Endothelial cell of umbilical vein (primary cell): ENCODE measurements around the gene TAS1R2. TPM values are rescaled to one million over a fixed set of nuclear protein-coding genes. Genes with fewer than 3 reads are reported as not detected.

Experiments used
- BruUV-seq: library from RNA; stranded (reverse); fragments of 400-500 nt; replicated peaks from 2 replicates; lab custom pipeline; 2021; lab: Mats Ljungman, UMichigan
- CTCF ChIA-PET: fragments of 300-600, 350-600 bp; sonication (Branson Sonifier 250); formaldehyde crosslinking; loops from one replicate; lab custom pipeline; 2021; ENCODE audit warnings: antibody characterized with exemption, inconsistent platforms; lab: Charles Lee
- POLR2A ChIA-PET: fragments of 300-600, 350-600 bp; sonication (Branson Sonifier 250); formaldehyde crosslinking; loops from one replicate; lab custom pipeline; 2021; ENCODE audit warnings: antibody characterized with exemption, inconsistent platforms; lab: Charles Lee
- DNase-seq: peaks from one replicate; pipeline ENCODE4 v3.0.0-alpha.2; 2011; ENCODE audit warnings: low read depth, low spot score
- FAIRE-seq: peaks from 2 replicates; lab custom pipeline; 2011; peaks lifted over from hg19 to GRCh38; lab: Jason Lieb, UNC
- H2AFZ ChIP-seq: 2 replicates; pipeline ENCODE4 v1.6.0; 2012; ENCODE audit warnings: low read depth, low read length, control low read depth, inconsistent platforms
- H3K27ac ChIP-seq: 2 replicates; pipeline ENCODE4 v1.5.1; 2011; ENCODE audit warnings: low read depth, mild to moderate bottlenecking, control low read depth, low read length, moderate library complexity; ENCODE audit not compliant: insufficient read depth
- H3K27me3 ChIP-seq, 2 experiments: 2 replicates each; pipeline versions ENCODE4 v1.6.0 to v1.6.1; 2011; ENCODE audit warnings: low read length in 2 of 2, mixed read lengths in 1 of 2; ENCODE audit not compliant: control insufficient read depth in 2 of 2, insufficient read depth in 2 of 2
- H3K36me3 ChIP-seq, 2 experiments: 2 replicates in 1 of 2; 3 replicates in 1 of 2; pipeline ENCODE4 v1.5.1; 2011; ENCODE audit warnings: low read length in 2 of 2, mild to moderate bottlenecking in 1 of 2, moderate library complexity in 1 of 2; ENCODE audit not compliant: control insufficient read depth in 2 of 2, insufficient read depth in 2 of 2; ENCODE audit errors: extremely low read depth in 1 of 2
- H3K4me1 ChIP-seq: 3 replicates; pipeline ENCODE4 v1.5.1; 2011; ENCODE audit warnings: mild to moderate bottlenecking, low read length; ENCODE audit not compliant: control insufficient read depth, insufficient read depth; ENCODE audit errors: extremely low read depth
- H3K4me2 ChIP-seq: 2 replicates; pipeline ENCODE4 v1.6.1; 2011; ENCODE audit warnings: low read length, control low read depth, mixed read lengths; ENCODE audit not compliant: insufficient read depth
- H3K4me3 ChIP-seq, 3 experiments: fragments of 200-600 bp in 1 of 3; sonication (generic), shearing (Covaris generic) in 1 of 3; replicated peaks in 1 of 3; 2 replicates each; pipeline ENCODE4 v1.5.1; 2011 to 2016; ENCODE audit warnings: control low read depth in 3 of 3, low read length in 3 of 3, mild to moderate bottlenecking in 2 of 3, inconsistent platforms in 1 of 3, low read depth in 1 of 3, moderate library complexity in 1 of 3; ENCODE audit not compliant: insufficient read depth in 1 of 3
- H3K79me2 ChIP-seq: 2 replicates; pipeline ENCODE4 v1.6.0; 2012; ENCODE audit warnings: low read length, inconsistent platforms; ENCODE audit not compliant: control insufficient read depth, insufficient read depth
- H3K9ac ChIP-seq: replicated peaks from 2 replicates; pipeline ENCODE3; 2011; ENCODE audit warnings: low read length, control low read depth; ENCODE audit not compliant: insufficient read depth; ENCODE audit errors: extremely low read depth
- H3K9me1 ChIP-seq: replicated peaks from 3 replicates; pipeline ENCODE4 v1.6.0; 2011; ENCODE audit warnings: mild to moderate bottlenecking, low read length; ENCODE audit not compliant: control insufficient read depth, insufficient read depth; ENCODE audit errors: extremely low read depth
- H3K9me3 ChIP-seq: replicated peaks from 2 replicates; pipeline ENCODE4 v1.5.1; 2012; ENCODE audit warnings: low read length, inconsistent platforms; ENCODE audit not compliant: control insufficient read depth, insufficient read depth
- H4K20me1 ChIP-seq: replicated peaks from 2 replicates; pipeline ENCODE3; 2011; ENCODE audit warnings: mild to moderate bottlenecking, low read length; ENCODE audit not compliant: control insufficient read depth, insufficient read depth; ENCODE audit errors: extremely low read depth
- CTCF ChIP-seq, 2 donors: IDR thresholded peaks; 1 replicate in 1 of 2; 2 replicates in 1 of 2; pipeline ENCODE4 v1.5.1; 2011; ENCODE audit warnings: low read length in 2 of 2, mild to moderate bottlenecking in 2 of 2, moderate library complexity in 2 of 2, control low read depth in 1 of 2, inconsistent platforms in 1 of 2, low read depth in 1 of 2; ENCODE audit not compliant: insufficient read depth in 1 of 2; ENCODE audit errors: extremely low read depth in 1 of 2
- EZH2 ChIP-seq: IDR thresholded peaks from 2 replicates; pipeline ENCODE4 v1.6.1; 2012; ENCODE audit warnings: borderline replicate concordance, low read depth, mild to moderate bottlenecking, moderate library complexity, low read length, inconsistent platforms; ENCODE audit not compliant: severe bottlenecking
- FOS ChIP-seq: IDR thresholded peaks from 2 replicates; pipeline ENCODE4 v1.6.1; 2011; ENCODE audit warnings: mild to moderate bottlenecking, low read length, moderate library complexity, borderline replicate concordance; ENCODE audit not compliant: insufficient read depth
- GATA2 ChIP-seq: IDR thresholded peaks from 2 replicates; pipeline ENCODE4 v1.7.0; 2011; ENCODE audit warnings: low read depth, mild to moderate bottlenecking, moderate library complexity, mixed read lengths, low read length; ENCODE audit not compliant: insufficient read length, insufficient read depth
- JUN ChIP-seq: IDR thresholded peaks from 2 replicates; pipeline ENCODE4 v1.6.1; 2011; ENCODE audit warnings: borderline replicate concordance, low read depth; ENCODE audit not compliant: insufficient read length, insufficient read depth
- MYC ChIP-seq: IDR thresholded peaks from one replicate; pipeline ENCODE4 v1.6.1; 2011; ENCODE audit warnings: mild to moderate bottlenecking, low read depth, low read length
- POLR2A ChIP-seq: IDR thresholded peaks from 2 replicates; pipeline ENCODE4 v1.6.1; 2012; ENCODE audit warnings: low read depth, mild to moderate bottlenecking, control low read depth, low read length
- POLR2AphosphoS5 ChIP-seq: IDR thresholded peaks from 2 replicates; pipeline ENCODE4 v1.6.1; 2012; ENCODE audit warnings: low read depth, mild to moderate bottlenecking, control low read depth, low read length, moderate library complexity; ENCODE audit not compliant: insufficient read depth
- dilution Hi-C: fragments of 300-500 bp; cut with MboI; formaldehyde crosslinking; loops from one replicate; pipeline ENCODE4 v1.15.0; 2019; ENCODE audit warnings: low sequenced_read_pairs; ENCODE audit not compliant: extremely low pct_ligation_motif_present
- intact Hi-C: fragments of 100-400 bp; cut with micrococcal nuclease; formaldehyde crosslinking; loops from one replicate; pipeline ENCODE4 v1.10.0; 2022
- polyA plus RNA-seq, 4 experiments: library from polyadenylated mRNA; depleted of rRNA in 3 of 4; stranded (reverse) in 3 of 4; unstranded in 1 of 4; fragments of >200 nt; gene quantifications; 2 replicates each; pipeline versions ENCODE4 v1.2.1 to v1.2.3, GENCODE V29; 2011 to 2012; ENCODE audit warnings: missing spikeins in 1 of 4
- total RNA-seq: library from RNA; stranded (reverse); gene quantifications from 2 replicates; pipeline ENCODE4 v1.2.3, GENCODE V29; 2021
- TF ChIP-seq, protein P1 (sequence below): IDR thresholded peaks from 2 replicates; pipeline ENCODE4 v1.6.1; 2011; ENCODE audit not compliant: insufficient read depth, insufficient read length

Gene TAS1R2
- total and polyA plus RNA-seq, 2 donors (not counting 3 experiments of a cell fraction or from before 2014, with no cell fraction given): not detected

DNA sequence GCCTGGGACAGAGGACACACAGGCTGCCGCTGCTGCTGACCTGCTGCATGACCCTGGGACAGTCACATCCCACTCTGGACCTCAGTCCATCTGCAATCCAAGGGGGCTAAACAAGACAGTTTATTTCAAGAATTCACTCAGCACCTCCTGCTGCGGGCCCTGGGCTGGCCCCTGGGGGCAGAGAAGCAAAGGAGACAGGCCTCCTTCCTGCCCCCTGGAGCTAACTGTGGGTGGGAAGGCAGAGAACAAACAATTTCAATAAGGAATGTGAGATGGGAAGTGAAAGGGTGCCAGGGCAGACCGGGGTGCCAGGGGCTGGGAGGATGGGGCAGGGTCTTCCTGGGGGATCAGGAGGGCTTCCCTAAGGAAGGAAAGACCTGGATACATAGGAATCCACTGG, 60.0 kb downstream of the TAS1R2 start:
- Histone ChIP-seq H3K4me3 (no peak overlapping the region), H3K27me3 (no peaks in the 10 kb centered on the region), H3K4me1 (no peaks in the 10 kb centered on the region), H3K4me2 (no peak overlapping the region), H2AFZ (no peak overlapping the region), H3K27ac (no peak overlapping the region), H3K36me3 (no peaks in the 10 kb centered on the region), H3K79me2 (no peaks in the 10 kb centered on the region), H3K9me1 (no peaks in the 10 kb centered on the region), H3K9me3 (no peaks in the 10 kb centered on the region), H3K9ac (no peak overlapping the region), H4K20me1 (no peaks in the 10 kb centered on the region)
- TF ChIP-seq POLR2AphosphoS5: no peak
- TF ChIP-seq MYC: no peak
- no peak for TF ChIP-seq FOS
- no peak for TF ChIP-seq CTCF (IDR thresholded peaks at IDR 0.05; ENCODE audit: extremely low read depth in 1 of 2, insufficient read depth in 1 of 2, low read depth in 1 of 2, low read length in 2 of 2)
- TF ChIP-seq, protein P1, sequence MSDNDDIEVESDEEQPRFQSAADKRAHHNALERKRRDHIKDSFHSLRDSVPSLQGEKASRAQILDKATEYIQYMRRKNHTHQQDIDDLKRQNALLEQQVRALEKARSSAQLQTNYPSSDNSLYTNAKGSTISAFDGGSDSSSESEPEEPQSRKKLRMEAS: no peak
- TF ChIP-seq POLR2A: no peak
- TF ChIP-seq JUN: no peak
- no TSS peak for BruUV-seq
- ChIA-PET CTCF (no interaction called here), POLR2A (no interaction called here)
- DNase-seq: no peak
- dilution Hi-C loops: no loop called here
- FAIRE-seq: no peak
- intact Hi-C loops: no loop called here

DNA sequence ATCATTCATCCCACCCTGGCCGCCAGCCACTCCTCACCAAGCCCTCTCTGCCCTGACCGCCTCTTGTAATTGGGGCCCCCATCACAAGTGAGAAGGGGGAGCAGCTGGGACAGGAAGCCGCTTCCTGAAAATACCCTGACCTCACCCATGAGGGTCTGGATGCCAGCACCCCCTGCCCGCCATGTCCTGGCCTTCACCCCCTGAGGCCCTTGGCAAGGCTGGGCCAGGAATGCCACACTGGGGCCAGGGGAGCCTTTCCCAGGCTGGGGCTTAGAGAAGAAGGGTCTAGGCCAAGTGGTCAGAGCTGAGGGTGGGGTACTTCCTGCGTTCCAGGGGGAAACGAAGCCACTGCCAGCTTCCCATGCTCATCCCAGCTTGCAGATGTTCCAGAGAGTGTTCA, 60.5 kb downstream of the TAS1R2 start:
- Histone ChIP-seq H3K9ac (no peak overlapping the region), H3K4me2 (no peak overlapping the region), H3K9me3 (no peaks in the 10 kb centered on the region), H3K4me3 (no peak overlapping the region), H4K20me1 (no peaks in the 10 kb centered on the region), H3K79me2 (no peaks in the 10 kb centered on the region), H3K4me1 (no peaks in the 10 kb centered on the region), H3K27me3 (no peaks in the 10 kb centered on the region), H3K36me3 (no peaks in the 10 kb centered on the region), H2AFZ (no peak overlapping the region), H3K27ac (no peak overlapping the region), H3K9me1 (no peaks in the 10 kb centered on the region)
- TF ChIP-seq FOS (no peak), CTCF (IDR thresholded peaks at IDR 0.05; ENCODE audit: extremely low read depth in 1 of 2, insufficient read depth in 1 of 2, low read depth in 1 of 2, low read length in 2 of 2) (no peak), POLR2A (no peak), MYC (no peak), GATA2 (no peak), EZH2 (no peak), JUN (no peak), POLR2AphosphoS5 (no peak)
- TF ChIP-seq, protein P1: no peak
- intact Hi-C loops (no loop called here), dilution Hi-C loops (no loop called here)
- no TSS peak for BruUV-seq
- FAIRE-seq (no peak), DNase-seq (no peak)
- ChIA-PET POLR2A (no interaction called here), CTCF (no interaction called here)
